GM19043 (cell line): ENCODE measurements around the gene COX15.
A peak's percentile ranks its signal among the peaks of the same experiment; 100 is the strongest.
"Not testable (repeated sequence)": the region's sequence is repeated elsewhere in the genome, so short reads cannot be mapped to it uniquely, and the experiment has no call there.

Experiments used
- ATAC-seq: cut with Tn5 transposase; IDR thresholded peaks from one replicate; pipeline ENCODE4 v1.9.1; 2021; ENCODE audit warnings: low read depth; ENCODE audit not compliant: unreplicated experiment

Gene COX15

GRCh38 chr10:99732033-99732842, at the start of gene COX15, which contains the start of gene CUTC:
Gene COX15, minus strand, starts transcription at chr10:99732127. Its CDS starts 78 bp downstream, at chr10:99732049.
Gene CUTC, plus strand, starts transcription at chr10:99732234. Its CDS starts 115 bp downstream, at chr10:99732349.
- ATAC-seq: peak; percentile 76

GRCh38 chr10:99779335-99779734, 47.4 kb upstream of the COX15 start:
- ATAC-seq: no peak

GRCh38 chr10:99777918-99778714, 46.2 kb upstream of the COX15 start:
- ATAC-seq: no peak

GRCh38 chr10:99775850-99776249, 43.9 kb upstream of the COX15 start:
- ATAC-seq: no peak

GRCh38 chr10:99770408-99771045, 38.6 kb upstream of the COX15 start:
- no peak for ATAC-seq

GRCh38 chr10:99769706-99770105, 37.8 kb upstream of the COX15 start:
- ATAC-seq: no peak

- no peak for ATAC-seq
Observed at GRCh38 chr10:99768556-99768955, 36.6 kb upstream of the COX15 start.

GRCh38 chr10:99767901-99768300, 36.0 kb upstream of the COX15 start:
- ATAC-seq: no peak

- peak; percentile 79 for ATAC-seq
Observed at GRCh38 chr10:99766302-99766681, 34.4 kb upstream of the COX15 start.

GRCh38 chr10:99765672-99766301, 33.9 kb upstream of the COX15 start:
- ATAC-seq: peak; percentile 20

GRCh38 chr10:99761365-99761764, 29.4 kb upstream of the COX15 start:
- no peak for ATAC-seq

GRCh38 chr10:99760321-99760720, 28.4 kb upstream of the COX15 start:
- no peak for ATAC-seq

GRCh38 chr10:99758211-99758891, 26.4 kb upstream of the COX15 start:
- no peak for ATAC-seq

- no peak for ATAC-seq
Observed at GRCh38 chr10:99756159-99756558, 24.2 kb upstream of the COX15 start.

GRCh38 chr10:99754670-99755069, 22.7 kb upstream of the COX15 start:
- ATAC-seq: no peak

- no peak for ATAC-seq
Observed at GRCh38 chr10:99750641-99751040, 18.7 kb upstream of the COX15 start.

- ATAC-seq: no peak
Observed at GRCh38 chr10:99748823-99749451, 17.0 kb upstream of the COX15 start.

- not testable (repeated sequence) for ATAC-seq
Observed at GRCh38 chr10:99746166-99746565, 14.2 kb upstream of the COX15 start.

GRCh38 chr10:99743841-99744240, 11.9 kb upstream of the COX15 start:
- no peak for ATAC-seq

GRCh38 chr10:99742701-99743100, 10.8 kb upstream of the COX15 start:
- no peak for ATAC-seq
